ENCODE results near the gene PRCP.
"Not testable (repeated sequence)": the region's sequence is repeated elsewhere in the genome, so short reads cannot be mapped to it uniquely, and the experiment has no call there.

PRCP gene

DNA sequence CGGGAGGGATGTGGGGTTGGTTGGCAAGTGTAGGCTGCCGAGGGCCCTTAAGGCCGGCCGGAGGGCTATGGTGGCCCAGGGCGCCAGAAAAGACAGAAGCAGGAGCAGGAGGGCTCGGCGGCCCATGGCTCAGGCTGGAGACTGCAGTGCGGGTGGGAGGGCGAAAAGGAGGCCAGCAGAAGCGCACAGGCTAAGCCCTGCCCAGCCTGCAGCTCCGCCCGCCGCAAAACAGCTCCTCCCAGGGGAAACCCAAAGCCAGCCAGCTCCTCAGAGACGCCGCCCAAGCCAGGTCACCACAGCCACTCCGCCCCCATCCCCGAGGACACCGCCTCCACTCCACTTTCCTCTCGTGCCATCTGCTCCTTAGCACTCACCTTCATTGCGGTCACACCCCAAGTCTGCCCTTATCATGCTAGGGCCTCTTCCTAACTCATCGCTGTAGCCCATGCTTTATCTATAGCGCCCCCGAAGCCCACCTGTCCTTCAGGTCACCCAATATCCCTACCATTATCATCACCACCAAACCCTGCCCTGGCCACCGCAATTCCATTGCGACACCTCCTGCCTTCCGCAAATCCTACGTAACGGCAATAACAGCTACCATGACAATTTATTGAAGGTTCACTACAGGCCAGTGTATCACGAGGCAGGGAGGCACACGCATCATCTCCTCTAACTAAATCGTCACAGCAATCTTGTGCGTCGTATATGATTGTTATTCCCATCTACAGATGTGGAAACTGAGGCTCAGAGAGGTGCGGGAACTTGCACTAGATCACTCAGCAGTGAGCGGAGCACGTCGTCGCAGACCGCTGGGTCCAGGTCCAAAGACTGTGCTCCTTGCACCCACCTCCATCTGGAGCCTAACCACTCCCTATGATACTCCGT, at the start of gene PRCP:
TSS of gene PRCP (minus strand) at position 154 of the 888 bp plus-strand sequence. CDS start at position 126, 28 bp downstream.
- peak; percentile 77 for DNase-seq (ENCODE audit: low spot score)

DNA sequence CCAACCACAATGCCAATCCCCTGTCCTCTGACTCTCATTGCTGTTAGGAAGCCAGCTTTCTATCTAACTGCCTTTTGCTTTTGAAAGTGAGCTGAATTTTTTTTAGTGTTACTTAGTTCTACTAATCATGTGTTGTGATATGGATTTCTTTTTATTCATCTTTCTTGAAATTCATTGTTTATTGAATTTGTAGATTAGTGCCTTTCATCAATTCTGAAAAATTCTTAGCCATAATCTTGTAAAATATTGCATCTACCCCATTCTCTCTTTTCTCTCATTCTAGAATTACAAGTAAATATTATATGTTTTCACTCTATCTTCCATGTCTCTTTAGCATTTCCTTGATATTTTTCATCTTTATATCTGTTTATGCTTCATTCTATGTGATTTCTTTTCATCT, 49.1 kb upstream of the PRCP start:
- DNase-seq (ENCODE audit: low spot score), result no peak

DNA sequence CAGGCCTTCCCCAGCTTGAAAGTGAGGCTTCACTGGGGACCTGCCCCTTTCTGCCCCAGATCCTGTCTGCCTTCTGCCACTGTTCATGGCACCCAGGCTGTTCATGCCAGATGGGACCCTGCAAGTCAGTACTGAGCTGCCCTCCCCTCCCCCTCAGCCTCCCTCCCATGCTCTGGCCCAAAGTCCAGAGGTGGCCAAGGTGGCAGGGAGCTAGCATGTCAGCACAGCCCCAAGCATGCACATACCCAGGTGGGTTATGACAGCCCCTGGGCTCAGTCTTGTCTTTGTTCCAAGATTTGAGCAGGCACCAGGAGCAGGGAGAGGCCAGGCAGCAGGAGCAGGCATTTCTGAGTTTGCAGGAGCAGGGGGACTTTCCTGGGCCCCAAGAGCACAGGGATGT, 45.5 kb upstream of the PRCP start:
- no peak for DNase-seq (ENCODE audit: low spot score)

DNA sequence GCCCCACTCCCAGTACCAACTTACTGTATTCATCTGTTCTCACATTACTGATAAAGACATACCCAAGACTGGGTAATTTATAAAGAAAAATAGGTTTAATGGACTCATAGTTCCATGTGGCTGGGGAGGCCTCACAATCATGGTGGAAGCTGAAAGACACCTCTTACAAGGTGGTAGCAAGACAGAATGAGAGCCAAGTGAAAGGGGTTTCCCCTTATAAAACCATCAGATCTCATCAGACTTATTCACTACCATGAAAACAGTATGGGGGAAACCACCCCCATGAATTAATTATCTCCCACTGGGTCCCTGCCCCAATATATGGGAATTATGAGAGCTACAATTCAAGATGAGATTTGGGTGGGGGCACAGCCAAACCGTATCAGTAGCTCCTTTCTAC, 44.8 kb upstream of the PRCP start:
- not testable (repeated sequence) for DNase-seq (ENCODE audit: low spot score)

DNA sequence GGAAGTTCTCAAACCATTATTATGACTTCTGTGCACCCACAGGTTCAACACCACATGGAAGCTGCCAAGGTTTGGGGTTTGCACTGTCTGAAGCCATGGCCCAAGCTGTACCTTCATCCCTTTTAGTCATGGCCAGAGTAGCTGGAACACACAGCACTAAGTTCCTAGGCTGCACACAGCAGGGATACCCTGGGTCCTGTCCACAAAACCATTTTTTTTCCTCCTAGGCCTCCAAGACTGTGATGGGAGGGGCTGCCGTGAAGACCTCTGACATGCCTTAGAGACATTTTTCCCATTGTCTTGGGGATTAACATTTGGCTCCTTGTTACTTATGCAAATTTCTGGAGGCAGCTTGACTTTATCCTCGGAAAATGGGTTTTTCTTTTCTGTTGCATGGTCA, 44.0 kb upstream of the PRCP start:
- DNase-seq (ENCODE audit: low spot score), result no peak

DNA sequence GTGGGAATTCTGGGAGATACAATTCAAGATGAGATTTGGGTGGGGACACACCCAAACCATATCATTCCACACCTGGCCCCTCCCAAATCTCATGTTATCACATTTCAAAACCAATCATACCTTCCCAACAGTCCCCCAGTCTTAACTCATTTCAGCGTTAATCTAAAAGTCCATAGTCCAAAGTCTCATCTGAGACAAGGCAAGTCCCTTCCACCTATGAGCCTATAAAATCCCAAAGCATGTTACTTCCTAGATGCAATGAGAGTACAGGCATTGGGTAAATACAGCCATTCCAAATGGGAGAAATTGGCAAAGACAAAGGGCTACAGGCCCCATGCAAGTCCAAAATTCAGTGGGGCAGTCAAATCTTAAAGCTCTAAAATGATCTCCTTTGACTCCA, 43.2 kb upstream of the PRCP start:
- DNase-seq (ENCODE audit: low spot score), result not testable (repeated sequence)

DNA sequence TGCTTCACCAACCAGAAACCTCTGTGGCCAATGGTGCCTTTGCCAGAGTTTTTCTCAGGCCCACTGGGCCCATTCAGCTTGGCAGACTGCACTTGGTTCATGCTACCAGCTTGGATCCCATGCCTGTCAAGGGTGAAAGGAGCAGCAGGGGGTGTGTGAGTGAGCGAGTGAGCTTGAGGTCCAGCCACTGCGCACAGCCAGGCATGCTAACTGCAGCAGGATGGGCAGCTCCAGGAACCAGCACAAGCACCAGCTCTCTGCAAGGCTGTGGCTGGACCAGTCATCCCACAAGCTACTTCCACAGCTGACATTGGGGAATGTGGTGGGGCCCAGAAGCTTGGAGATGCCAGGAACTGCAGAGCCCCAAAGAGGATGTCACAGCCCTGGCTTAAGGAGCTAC, 42.1 kb upstream of the PRCP start:
- DNase-seq (ENCODE audit: low spot score), result no peak

DNA sequence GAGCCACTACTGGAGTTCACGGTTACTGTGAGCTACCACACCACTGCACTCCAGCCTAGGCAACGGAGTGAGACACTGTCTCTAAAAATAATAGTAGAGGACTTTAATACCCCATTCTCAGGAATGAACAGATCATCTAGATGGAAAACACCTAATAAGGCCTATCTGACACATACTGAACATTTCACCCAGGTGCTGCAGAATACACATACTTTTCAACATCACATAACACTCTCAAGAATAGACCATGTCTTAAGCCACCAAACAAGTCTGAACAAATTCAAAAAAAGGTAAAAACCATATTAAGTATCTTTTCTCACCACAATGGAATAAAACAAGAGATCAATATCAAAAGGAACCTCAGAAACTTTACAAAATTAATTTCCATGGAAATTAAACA, 39.2 kb upstream of the PRCP start:
- no peak for DNase-seq (ENCODE audit: low spot score)

DNA sequence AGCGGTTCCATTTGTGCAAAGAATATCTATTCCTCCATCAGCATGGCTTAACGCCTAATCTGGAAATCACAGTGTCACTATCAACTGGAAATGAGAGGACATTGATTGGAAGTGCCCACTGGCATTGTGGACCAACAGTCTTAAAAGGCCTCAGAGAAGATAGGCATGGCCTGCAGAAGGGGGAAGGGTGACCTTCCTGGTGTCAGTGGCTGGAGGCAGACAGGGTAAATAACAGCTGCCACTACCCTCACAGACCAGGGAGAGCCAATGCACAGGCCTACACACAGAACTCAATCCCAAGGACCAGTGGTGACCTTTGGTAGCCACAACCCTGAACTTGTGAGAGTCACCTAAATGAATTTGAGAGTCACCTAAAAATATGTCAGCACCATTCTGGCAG, 37.3 kb upstream of the PRCP start:
- DNase-seq (ENCODE audit: low spot score), result no peak

DNA sequence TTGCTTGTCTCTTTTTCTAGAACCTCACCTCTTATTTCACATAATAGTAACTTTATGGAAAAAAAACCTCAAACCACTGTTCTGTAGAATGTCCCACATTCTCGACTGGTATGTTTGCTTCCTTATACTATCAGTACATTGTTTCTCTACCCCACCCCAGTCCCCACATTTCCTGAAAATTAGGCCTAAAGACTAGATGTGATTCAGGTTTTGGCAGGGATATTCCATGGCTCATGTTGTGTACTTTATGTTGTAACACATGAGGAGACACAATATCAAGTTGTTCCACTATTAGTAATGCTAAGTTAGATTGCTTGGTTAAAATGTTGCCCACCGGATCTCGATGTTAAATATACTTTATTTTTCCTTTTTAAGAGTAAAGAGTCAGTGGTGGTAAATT, 36.0 kb upstream of the PRCP start:
- no peak for DNase-seq (ENCODE audit: low spot score)

DNA sequence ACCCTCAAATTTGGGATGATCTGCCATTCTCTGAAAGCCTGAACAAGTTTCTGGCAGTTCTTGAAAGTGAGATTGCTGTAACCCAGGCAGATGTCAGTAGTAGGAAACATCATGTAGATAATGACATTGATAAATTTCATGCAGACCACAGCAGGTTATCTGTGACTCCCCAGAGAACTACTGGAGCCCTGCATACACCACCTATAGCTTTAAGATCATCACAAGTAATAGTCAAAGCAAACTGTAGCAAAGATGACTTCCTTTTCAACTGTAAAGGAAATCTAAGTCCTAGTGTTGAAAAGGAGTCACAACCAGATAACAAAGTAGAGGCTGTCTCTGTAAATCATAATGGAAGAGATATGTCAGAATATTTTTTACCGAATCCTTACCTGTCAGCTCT, 32.3 kb upstream of the PRCP start:
- DNase-seq (ENCODE audit: low spot score), result no peak

DNA sequence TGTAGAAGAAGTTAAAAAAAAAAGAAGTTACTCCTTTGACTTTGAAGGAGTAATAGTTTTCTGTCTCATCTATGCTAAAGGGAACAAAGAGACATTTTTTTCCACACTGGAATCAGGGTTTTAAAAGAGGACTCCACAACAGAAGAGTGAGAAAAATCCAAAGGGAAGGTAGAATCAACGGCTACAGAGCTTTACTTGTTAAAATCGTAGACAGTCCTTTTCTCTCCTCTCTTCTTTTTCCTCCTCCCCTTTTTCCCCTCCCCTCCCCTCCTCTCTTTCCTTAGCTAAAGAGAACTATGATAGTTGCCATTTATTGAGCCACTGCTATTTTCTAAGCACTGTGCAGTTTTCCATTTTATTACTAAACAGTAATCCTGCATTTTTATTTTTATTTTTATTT, 30.5 kb upstream of the PRCP start:
- DNase-seq (ENCODE audit: low spot score), result no peak

DNA sequence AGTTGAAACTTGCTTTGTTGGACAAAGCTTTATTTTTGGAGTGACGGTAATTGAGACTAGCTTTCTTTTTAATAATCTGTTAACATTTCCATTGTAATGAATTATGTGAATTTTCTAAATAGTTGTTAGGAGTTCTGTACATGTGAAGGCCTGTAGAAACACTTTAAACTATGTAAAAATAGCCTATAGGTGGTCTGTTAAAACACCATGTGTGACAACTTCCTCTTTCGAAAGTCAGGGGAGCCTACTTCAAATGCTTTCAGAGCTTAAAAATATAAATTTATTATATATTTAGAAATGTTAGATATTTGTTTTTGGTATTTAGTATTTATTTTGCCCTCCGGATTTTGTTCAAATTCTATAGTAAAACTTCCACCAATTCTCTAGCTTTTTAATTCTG, 30.0 kb upstream of the PRCP start:
- DNase-seq (ENCODE audit: low spot score), result no peak

DNA sequence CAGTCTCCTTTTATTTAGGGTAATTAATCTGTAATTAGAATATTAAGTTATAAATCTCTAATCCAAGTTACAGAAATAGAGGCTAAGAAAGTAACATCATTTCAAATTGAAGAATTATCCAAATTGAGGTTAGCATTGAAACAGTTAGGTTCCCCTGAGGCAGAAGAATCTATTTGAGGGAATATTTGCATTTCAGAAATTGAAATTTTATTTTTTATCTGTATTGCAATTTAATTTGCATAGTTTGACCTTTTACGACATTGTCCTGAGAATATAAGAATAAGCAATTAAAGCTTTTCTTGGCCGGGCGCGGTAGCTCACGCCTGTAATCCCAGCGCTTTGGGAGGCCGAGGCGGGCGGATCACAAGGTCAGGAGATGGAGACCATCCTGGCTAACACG, 28.9 kb upstream of the PRCP start:
- DNase-seq (ENCODE audit: low spot score), result no peak

DNA sequence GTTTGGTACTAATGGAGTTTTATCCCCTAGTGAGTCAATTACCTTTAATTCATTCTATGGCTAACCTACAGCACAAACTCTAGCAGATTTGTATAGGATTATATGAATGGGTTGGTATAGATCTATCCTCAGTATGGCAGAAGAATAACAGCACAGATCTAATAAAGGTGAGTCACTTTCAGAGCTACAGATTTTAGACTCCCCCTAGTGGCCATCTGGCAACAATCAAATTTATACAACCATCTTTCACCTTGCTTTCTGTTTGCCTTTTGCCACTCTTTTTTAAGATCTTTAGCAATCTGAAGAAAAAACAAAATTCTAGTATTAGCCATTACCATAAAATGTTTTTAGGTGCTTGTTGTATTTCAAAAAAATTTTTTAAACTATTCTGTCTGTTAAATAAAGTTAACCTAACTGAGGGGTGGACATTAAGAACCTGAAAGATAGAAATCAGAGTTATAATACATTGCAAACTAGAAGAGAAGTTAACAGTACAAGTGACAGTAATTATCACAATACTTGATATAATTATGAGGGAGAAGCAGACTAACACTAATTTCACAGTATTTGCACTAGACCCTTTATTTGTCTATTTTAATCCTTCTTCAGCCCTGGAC, 27.1 kb upstream of the PRCP start:
- DNase-seq (ENCODE audit: low spot score), result peak; percentile 17

DNA sequence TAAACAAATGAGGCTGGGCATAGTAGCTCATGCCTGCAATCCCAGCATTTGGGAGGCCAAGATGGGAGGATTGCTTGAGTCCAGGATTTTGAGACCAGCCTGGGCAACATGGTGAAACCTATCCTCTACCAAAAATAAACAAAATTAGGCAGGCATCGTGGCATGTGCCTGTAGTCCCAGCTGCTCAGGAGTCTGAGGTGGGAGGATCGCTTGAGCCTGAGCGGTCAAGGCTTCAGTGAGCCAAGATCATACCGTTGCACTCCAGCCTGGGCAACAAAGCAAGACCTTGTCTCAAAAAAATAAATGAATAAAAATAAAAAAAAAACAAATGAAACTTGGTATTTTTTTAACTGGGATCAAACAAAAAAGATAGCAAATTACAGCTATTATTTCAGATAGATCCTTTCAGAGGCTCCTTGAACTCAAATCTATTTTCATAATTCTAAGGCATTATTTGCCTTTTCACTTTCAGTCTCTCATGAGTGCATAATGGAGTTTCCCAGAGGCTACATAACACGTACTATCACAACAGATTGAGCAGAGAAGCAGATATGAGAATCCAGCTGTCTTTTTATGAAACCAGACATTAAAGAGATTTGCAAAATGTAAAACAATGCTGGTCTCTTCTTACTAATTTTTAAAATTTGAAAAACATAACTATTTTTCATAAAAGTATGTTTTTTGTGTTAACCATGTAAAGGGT, 24.4 kb upstream of the PRCP start:
- DNase-seq (ENCODE audit: low spot score), result no peak

DNA sequence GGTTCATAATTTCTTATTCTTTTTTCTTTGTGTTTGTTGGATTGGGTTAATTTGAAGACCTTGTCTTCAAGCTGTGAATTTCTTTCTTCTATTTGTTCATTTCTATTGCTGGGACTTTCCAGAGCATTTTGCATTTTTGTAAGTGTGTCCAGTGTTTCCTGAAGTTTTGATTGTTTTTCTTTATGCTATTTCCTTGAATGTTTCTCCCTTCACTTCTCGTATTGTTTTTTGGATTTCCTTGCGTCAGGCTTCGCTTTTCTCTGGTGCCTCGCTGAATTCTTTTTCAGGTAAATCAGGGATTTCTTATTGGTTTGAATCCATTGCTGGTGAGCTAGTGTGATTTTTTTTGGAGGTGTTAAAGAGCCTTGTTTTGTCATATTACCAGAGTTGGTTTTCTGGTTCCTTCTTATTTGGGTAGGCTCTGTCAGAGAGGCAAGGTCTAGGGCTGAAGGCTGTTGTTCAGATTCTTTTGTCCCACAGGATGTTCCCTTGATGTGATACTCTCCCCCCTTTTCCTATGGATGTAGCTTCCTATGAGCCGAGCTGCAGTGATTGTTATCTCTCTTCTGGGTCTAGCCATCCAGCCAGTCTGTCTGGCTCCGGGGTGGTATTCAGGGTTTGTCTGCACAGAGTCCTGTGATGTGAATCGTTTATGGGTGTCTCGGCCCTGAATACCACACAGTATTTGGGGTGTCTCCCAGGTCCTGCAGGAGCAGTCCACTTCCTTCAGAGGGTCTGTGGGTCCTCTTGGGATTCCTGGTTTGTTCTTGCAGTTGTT, 22.4 kb upstream of the PRCP start:
- not testable (repeated sequence) for DNase-seq (ENCODE audit: low spot score)

DNA sequence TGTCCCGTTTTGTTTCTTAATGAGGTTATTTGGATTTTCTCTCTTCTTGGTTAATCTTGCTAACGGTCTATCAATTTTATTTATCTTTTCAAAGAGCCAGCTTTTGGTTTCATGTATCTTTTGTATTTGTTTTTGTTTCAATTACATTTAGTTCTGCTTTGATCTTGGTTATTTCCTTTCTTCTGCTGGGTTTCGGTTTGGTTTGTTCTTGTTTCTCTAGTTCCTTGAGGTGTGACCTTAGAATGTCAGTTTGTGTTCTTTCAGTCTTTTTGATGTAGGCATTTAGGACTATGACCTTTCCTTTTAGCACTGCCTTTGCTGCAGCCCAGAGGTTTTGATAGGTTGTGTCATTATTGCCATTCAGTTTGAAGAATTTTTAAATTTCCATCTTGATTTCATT, 20.0 kb upstream of the PRCP start:
- DNase-seq (ENCODE audit: low spot score), result not testable (repeated sequence)

DNA sequence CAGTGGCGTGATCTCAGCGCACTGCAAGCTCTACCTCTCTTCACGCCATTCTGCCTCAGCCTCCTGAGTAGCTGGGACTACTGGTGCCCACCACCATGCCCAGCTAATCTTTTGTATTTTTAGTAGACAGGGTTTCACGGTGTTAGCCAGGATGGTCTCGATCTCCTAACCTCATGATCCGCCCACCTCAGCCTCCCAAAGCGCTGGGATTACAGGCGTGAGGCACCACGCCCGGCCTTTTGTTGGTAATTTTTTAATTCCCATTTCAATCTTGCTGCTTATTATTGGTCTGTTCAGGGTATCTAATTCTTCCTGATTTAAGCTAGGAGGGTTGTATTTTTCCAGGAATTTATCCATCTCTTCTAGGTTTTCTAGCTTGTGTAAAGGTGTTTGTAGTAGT, 19.6 kb upstream of the PRCP start:
- DNase-seq (ENCODE audit: low spot score), result not testable (repeated sequence)

DNA sequence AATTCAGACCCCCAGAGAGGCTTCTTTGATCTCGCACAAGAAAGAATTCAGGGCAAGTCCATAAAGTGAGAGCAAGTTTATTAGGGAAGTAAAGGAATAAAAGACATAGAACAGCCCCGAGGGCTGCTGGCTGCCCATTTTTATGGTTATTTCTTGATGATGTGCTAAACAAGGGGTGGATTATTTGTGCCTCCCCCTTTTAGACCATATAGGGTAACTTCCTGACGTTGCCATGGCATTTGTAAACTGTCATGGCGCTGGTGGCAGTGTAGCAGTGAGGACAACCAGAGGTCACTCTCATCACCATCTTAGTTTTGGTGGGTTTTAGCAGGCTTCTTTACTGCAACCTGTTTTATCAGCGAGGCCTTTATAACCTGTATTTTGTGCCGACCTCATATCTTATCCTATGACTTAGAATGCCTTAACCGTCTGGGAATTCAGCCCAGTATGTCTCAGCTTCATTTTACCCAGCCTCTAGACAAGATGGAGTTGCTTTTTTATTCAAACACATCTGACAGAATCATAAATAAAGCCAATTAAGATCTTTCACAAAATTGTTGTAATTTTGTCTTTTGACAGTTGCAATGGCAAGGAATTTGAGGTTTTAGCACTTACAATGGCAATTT, 8.9 kb upstream of the PRCP start:
- DNase-seq (ENCODE audit: low spot score), result no peak

DNA sequence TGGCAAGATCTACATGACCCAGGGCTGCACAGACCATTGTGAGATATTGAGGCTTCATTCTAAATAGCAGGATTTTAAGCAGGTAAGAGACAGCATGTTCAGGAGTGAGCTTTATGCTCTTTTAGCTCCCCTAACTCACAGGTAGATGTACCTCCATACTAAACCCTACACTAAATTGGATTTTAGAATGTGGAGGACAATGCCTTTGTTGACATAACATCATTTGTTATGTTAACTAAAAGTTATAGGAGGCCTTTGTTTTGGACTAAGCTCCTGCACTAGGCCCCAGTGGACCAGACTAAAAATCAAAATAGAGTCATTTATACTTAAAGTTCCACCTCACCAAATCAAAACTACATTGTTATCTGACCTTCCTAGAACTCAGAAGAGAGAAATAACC, 8.1 kb upstream of the PRCP start:
- no peak for DNase-seq (ENCODE audit: low spot score)

DNA sequence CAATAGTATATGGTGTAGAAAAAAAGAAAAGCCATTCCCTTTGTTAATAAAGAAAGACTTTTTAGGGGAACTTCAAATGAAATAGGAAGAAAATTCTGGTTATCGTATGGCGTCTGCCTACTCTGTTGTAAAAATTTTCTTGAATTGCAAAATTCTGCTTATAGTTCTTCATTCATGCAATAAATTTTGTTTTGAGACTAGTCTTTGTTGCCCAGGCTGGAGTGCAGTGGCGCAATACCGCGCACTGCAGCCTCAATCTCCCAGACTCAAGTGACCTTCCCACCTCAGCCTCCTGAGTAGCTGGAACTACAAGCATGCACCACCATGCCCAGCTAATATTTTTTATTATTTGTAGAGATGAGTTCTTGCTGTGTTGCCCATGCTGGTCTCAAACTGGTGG, 7.1 kb upstream of the PRCP start:
- no peak for DNase-seq (ENCODE audit: low spot score)
